Calu3 (cell line): ENCODE measurements around the gene CSH2. TPM values are rescaled to one million over a fixed set of nuclear protein-coding genes. Genes with fewer than 3 reads are reported as not detected.
A peak's percentile ranks its signal among the peaks of the same experiment; 100 is the strongest.
"Not testable (repeated sequence)": the region's sequence is repeated elsewhere in the genome, so short reads cannot be mapped to it uniquely, and the experiment has no call there.

Source experiments
- BruUV-seq: library from RNA; stranded (reverse); fragments of 400-500 nt; replicated peaks from 2 replicates; lab custom pipeline; 2021; lab: Mats Ljungman, UMichigan
- CTCF ChIA-PET: fragments of 300-600 bp; sonication (Branson Sonifier 250); formaldehyde crosslinking; loops from one replicate; lab custom pipeline; 2022; ENCODE audit warnings: antibody characterized with exemption; lab: Charles Lee
- DNase-seq: peaks from one replicate; pipeline ENCODE4 v3.0.0; 2022
- H3K27ac Mint-ChIP-seq: one replicate; pipeline ENCODE4 v1.8.0; 2022; ENCODE audit warnings: mixed read lengths; ENCODE audit not compliant: unreplicated experiment
- H3K27me3 Mint-ChIP-seq: one replicate; pipeline ENCODE4 v1.8.0; 2022; ENCODE audit warnings: mixed read lengths; ENCODE audit not compliant: unreplicated experiment
- H3K36me3 Mint-ChIP-seq: one replicate; pipeline ENCODE4 v1.8.0; 2022; ENCODE audit warnings: mild to moderate bottlenecking, moderate library complexity, mixed read lengths; ENCODE audit not compliant: insufficient read depth, unreplicated experiment
- H3K4me1 Mint-ChIP-seq: one replicate; pipeline ENCODE4 v1.8.0; 2022; ENCODE audit warnings: mild to moderate bottlenecking, low read depth, mixed read lengths; ENCODE audit not compliant: unreplicated experiment
- H3K4me3 Mint-ChIP-seq: one replicate; pipeline ENCODE4 v1.8.0; 2022; ENCODE audit warnings: mild to moderate bottlenecking, low read depth, moderate library complexity, mixed read lengths; ENCODE audit not compliant: unreplicated experiment
- H3K9me3 Mint-ChIP-seq: one replicate; pipeline ENCODE4 v1.8.0; 2022; ENCODE audit warnings: low read depth, mixed read lengths; ENCODE audit not compliant: unreplicated experiment
- CTCF ChIP-seq: fragments of 200-600 bp; IDR thresholded peaks from one replicate; pipeline ENCODE4 v1.8.0; 2022; ENCODE audit warnings: antibody characterized with exemption; ENCODE audit not compliant: unreplicated experiment
- intact Hi-C: fragments of 100-400 bp; cut with micrococcal nuclease; formaldehyde crosslinking; loops from one replicate; pipeline ENCODE4 v1.10.0; 2022; ENCODE audit not compliant: unreplicated experiment
- total RNA-seq: library from RNA; stranded (reverse); gene quantifications from 2 replicates; pipeline ENCODE4 v1.2.3, GENCODE V29; 2022

CSH2 gene
- total RNA-seq, 1 experiment from 2014 or later = not detected

DNA sequence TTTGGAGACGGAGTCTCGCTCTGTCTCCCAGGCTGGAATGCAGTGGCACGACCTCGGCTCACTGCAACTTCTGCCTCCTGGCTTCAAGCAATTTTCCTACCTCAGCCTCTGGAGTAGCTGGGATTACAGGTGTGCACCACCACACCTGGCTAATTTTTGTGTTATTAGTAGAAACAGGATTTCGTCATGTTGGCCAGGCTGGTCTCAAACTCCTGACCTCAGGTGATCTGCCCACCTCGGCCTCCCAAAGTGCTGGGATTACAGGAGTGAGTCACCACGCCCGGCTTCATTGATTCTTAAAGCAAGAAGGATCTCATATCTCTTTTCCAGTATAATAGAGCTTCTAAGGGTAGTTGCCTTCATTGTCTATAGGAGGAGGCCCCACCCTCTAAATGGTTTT, 31.3 kb upstream of the CSH2 start:
- intact Hi-C loops, CTCF ChIA-PET, H3K27ac Mint-ChIP-seq, BruUV-seq, H3K4me1 Mint-ChIP-seq, H3K4me3 Mint-ChIP-seq, H3K36me3 Mint-ChIP-seq, DNase-seq, H3K9me3 Mint-ChIP-seq: not testable (repeated sequence)
- peaks cover 57% of the 10 kb centered on the region for H3K27me3 Mint-ChIP-seq

- intact Hi-C loops, H3K36me3 Mint-ChIP-seq, H3K9me3 Mint-ChIP-seq, H3K27ac Mint-ChIP-seq, BruUV-seq, H3K4me1 Mint-ChIP-seq, H3K4me3 Mint-ChIP-seq: not testable (repeated sequence)
- H3K27me3 Mint-ChIP-seq = peaks cover 52% of the 10 kb centered on the region
- peak; percentile 13 for TF ChIP-seq CTCF
- DNase-seq = peak; percentile 26
- CTCF ChIA-PET = interaction anchor here (1.1 kb wide), 1 partner anchor 153 kb away, joined by 3 read pairs; no protein-coding TSS in a partner anchor
Measured at GRCh38 chr17:63903787-63904201, 30.3 kb upstream of the CSH2 start.

- BruUV-seq, DNase-seq, H3K9me3 Mint-ChIP-seq, intact Hi-C loops, H3K4me1 Mint-ChIP-seq, H3K4me3 Mint-ChIP-seq, H3K27ac Mint-ChIP-seq, H3K36me3 Mint-ChIP-seq: not testable (repeated sequence)
- peaks cover 41% of the 10 kb centered on the region for H3K27me3 Mint-ChIP-seq
- CTCF ChIA-PET = interaction anchor here (0.7 to 1.0 kb wide), 3 partner anchors 36 to 124 kb away, joined by 3 read pairs; no protein-coding TSS in a partner anchor
Measured at GRCh38 chr17:63901971-63902370, 28.5 kb upstream of the CSH2 start.

GRCh38 chr17:63898899-63899798, 25.7 kb upstream of the CSH2 start:
- H3K27ac Mint-ChIP-seq, intact Hi-C loops, BruUV-seq, H3K36me3 Mint-ChIP-seq, H3K9me3 Mint-ChIP-seq, H3K4me3 Mint-ChIP-seq, CTCF ChIA-PET, H3K4me1 Mint-ChIP-seq: not testable (repeated sequence)
- peak; percentile 28 for DNase-seq
- H3K27me3 Mint-ChIP-seq = peaks cover 28% of the 10 kb centered on the region

DNA sequence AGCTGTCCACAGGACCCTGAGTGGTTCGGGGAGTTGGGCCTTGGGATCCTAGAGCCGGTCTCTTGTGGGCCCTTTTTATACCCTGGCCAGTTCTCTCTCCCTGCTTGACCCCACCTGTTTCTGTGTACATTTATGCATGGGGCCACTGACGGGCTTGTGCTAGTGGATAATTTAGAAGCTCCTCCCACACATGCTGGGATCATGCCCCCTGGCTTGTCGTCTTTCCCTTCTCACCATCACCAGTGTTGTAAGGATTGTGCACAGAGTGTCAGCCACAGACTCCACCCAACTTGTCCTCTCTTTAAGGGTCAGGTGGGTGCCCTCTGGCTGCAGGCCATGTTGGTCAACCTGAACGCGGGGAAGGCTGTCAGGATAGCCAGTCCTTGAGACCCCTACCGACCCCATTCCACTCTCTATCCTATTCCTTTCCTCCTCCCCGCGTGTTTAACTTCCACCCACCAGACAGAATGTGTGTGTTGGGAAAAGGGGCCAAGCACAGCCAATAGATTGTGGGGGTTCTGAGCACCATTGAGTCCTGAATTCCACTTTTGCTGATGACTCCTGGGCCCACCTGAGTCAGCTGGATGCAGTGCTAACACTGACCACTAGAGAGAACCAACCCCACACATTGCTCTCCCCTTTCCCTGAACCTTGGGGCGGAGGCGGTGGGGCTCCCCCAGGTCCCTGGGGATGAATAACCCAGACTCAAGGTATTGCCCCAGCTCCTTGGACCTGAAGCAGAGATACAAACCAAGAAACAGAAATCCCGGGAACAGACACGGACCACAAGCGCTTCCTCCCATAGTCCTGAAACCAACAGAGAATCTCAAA, 23.3 kb upstream of the CSH2 start, which contains the start of gene CSH1:
TSS of gene CSH1 (minus strand) at position 51 of the 831 bp plus-strand sequence. CDS start 63 bp downstream, outside the sequence.
- H3K27ac Mint-ChIP-seq, intact Hi-C loops, H3K4me3 Mint-ChIP-seq, CTCF ChIA-PET, H3K9me3 Mint-ChIP-seq, H3K36me3 Mint-ChIP-seq, DNase-seq, H3K4me1 Mint-ChIP-seq, BruUV-seq: not testable (repeated sequence)
- H3K27me3 Mint-ChIP-seq = peaks cover 27% of the 10 kb centered on the region

- H3K4me3 Mint-ChIP-seq, BruUV-seq, CTCF ChIA-PET, H3K4me1 Mint-ChIP-seq, intact Hi-C loops, H3K9me3 Mint-ChIP-seq, H3K27ac Mint-ChIP-seq, DNase-seq, H3K36me3 Mint-ChIP-seq: not testable (repeated sequence)
- peaks cover 22% of the 10 kb centered on the region for H3K27me3 Mint-ChIP-seq
Measured at GRCh38 chr17:63894821-63895220, 21.3 kb upstream of the CSH2 start.

GRCh38 chr17:63894021-63894420, 20.5 kb upstream of the CSH2 start:
- DNase-seq, H3K27ac Mint-ChIP-seq, H3K4me1 Mint-ChIP-seq, H3K4me3 Mint-ChIP-seq, intact Hi-C loops, H3K9me3 Mint-ChIP-seq, CTCF ChIA-PET, H3K36me3 Mint-ChIP-seq, BruUV-seq: not testable (repeated sequence)
- peaks cover 22% of the 10 kb centered on the region for H3K27me3 Mint-ChIP-seq

DNA sequence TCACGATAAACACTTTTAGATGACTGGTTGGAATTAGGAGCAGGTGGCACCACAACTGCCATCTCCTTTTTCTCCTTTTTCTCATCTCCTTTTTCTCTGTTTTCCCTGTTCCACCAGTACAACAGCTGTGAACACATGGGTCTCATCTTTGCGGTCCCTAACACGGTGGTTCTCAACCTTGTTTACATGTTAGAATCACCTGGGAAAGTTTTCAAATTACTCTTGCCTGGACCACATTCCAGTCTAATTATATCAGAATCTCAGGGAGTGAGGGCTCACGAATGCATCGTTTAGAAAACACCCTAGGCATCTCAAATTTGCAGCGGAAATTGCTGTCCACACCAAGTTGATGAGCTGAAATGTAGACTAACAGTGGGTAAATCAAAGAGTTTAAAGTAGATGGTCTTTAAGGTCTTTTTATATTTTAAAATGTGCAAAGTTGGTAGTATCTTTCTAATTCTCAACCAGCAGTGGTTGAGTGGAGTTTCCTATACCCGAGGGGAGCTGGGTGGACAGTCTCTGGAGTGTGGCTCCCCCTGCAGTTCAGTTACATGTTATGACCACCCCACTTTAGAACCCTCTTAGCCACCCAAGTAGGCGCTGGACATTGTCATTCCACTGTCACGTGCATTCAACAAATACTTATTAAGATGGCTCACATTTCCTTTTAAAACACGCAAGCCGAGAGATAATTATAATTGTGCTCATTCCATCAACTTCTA, 19.0 kb upstream of the CSH2 start:
- H3K4me3 Mint-ChIP-seq, H3K27ac Mint-ChIP-seq, DNase-seq, H3K36me3 Mint-ChIP-seq, BruUV-seq, intact Hi-C loops, H3K4me1 Mint-ChIP-seq, H3K9me3 Mint-ChIP-seq: not testable (repeated sequence)
- CTCF ChIA-PET = interaction anchor here (0.6 kb wide), 1 partner anchor 245 kb away, joined by 3 read pairs; no protein-coding TSS in a partner anchor
- H3K27me3 Mint-ChIP-seq = peaks cover 24% of the 10 kb centered on the region
